Measurements from ENCODE around the gene ULK2. TPM values are rescaled to one million over a fixed set of nuclear protein-coding genes. Genes with fewer than 3 reads are reported as not detected.
A peak's percentile ranks its signal among the peaks of the same experiment; 100 is the strongest.

ULK2 gene
- total and polyA plus RNA-seq, 4 experiments from 2014 or later, result 5.2 to 14.5 (median 11.6) TPM

DNA sequence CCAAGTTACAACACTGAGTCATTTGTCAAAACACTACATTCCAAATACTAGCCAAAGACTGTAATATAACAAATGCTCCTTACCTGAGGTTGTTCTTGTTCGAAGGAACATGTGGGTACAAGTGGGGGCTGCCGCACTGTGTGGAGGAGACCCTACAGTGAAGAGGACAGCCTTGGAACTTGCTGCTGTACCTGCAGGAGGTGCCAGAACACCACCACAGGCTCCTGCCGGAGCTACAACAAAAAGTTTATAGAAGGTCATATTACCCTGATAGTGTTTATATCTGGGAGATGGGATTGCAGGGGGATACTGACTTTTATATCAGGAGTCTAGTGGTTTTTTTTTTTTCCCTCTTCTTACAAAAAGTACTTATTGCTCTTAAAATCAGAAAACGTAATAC, 81.9 kb downstream of the ULK2 start:
- Mint-ChIP-seq H3K4me3 (no peak overlapping the region), H3K4me1 (peaks cover 0 to 4% (median 1%) of the 10 kb centered on the region in 4 donors), H3K36me3 (peaks cover 47 to 49% of the 10 kb centered on the region in 2 donors), H3K27ac (peak overlapping the region in 1 of 7 donors; percentile 60), H3K27me3 (no peaks in the 10 kb centered on the region), H3K9me3 (no peaks in the 10 kb centered on the region)
- ChIA-PET POLR2A (ENCODE audit: partially characterized antibody) (no interaction called here), CTCF (ENCODE audit: partially characterized antibody) (interaction anchor here (0.6 to 1.2 kb wide), 2 partner anchors 23 to 181 kb away, joined by 3 read pairs; no protein-coding TSS in a partner anchor)
- H3K27me3 ChIP-seq (ENCODE audit: insufficient read depth, low read length), result no peaks in the 10 kb centered on the region
- H3K36me3 ChIP-seq (ENCODE audit: insufficient read depth, low read length), result peaks cover 7% of the 10 kb centered on the region
- intact Hi-C loops (cut with micrococcal nuclease), result no loop called here
- H3K4me1 ChIP-seq (ENCODE audit: insufficient read depth, low read length), result no peaks in the 10 kb centered on the region
- no peak for DNase-seq
- no peak overlapping the region for H3K4me3 ChIP-seq (ENCODE audit: low read length in 2 of 2)
- no peak overlapping the region for H3K27ac ChIP-seq (ENCODE audit: low read depth, low read length)
- H3K9me3 ChIP-seq (ENCODE audit: control insufficient read depth in 1 of 2, low read length in 2 of 2), result no peaks in the 10 kb centered on the region

DNA sequence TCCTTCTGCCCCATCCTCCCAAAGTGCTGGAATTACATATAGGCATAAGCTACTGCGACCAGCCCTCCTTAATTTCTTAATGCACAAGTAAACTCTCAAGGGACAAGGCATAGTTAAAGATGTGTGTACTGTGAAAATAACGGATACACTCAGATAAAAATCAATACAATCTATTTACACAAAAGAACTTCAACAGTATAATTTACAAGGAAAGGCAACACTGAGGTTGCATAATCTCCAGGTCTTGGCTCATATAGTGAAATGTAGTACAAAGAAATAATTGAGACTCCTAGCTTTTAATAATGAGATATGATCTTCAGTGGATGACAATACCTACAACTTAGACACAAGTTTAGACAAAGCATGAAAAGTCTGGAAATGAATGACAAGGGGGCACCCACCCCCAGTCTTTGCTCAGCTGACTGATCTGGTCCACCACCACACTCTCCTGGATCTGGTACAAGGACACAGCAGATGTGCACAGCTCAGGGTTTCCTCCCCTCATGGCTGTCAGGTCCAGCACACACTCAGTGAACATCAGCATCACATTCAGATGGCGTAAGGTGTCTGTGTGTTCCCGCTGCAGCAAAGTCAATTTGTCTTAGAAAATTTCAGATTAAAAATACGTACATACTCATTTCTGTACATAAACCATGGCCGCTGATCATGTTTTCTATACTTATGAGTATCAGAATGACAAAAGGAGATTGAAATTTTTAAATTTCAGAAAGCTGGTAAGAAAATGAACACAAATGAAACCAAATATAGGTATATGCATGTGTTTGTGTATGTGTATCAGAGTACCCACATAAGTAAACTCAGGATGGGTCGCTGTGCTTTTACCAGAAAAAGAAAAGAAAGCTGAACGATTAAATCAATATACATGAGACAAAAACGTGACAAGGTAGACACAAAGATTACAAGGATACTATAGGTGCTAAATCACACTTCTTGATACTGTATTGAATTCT, 86.0 kb downstream of the ULK2 start:
- Mint-ChIP-seq H3K4me1 (peaks cover 0 to 4% (median 0%) of the 10 kb centered on the region in 4 donors), H3K9me3 (no peaks in the 10 kb centered on the region), H3K36me3 (peaks cover 20 to 45% of the 10 kb centered on the region in 2 donors), H3K27ac (peak overlapping the region in 6 of 7 donors; percentile 19 to 80 (median 65)), H3K4me3 (no peak overlapping the region), H3K27me3 (no peaks in the 10 kb centered on the region)
- ChIA-PET CTCF (ENCODE audit: partially characterized antibody) (interaction anchor here (1.4 to 9.8 kb wide), 3 partner anchors 16 to 21 kb away, joined by 4 to 63 read pairs (median 10); no protein-coding TSS in a partner anchor), POLR2A (ENCODE audit: partially characterized antibody) (no interaction called here)
- H3K36me3 ChIP-seq (ENCODE audit: insufficient read depth, low read length), result no peaks in the 10 kb centered on the region
- H3K4me1 ChIP-seq (ENCODE audit: insufficient read depth, low read length), result no peaks in the 10 kb centered on the region
- H3K4me3 ChIP-seq (ENCODE audit: low read length in 2 of 2), result no peak overlapping the region
- H3K9me3 ChIP-seq (ENCODE audit: control insufficient read depth in 1 of 2, low read length in 2 of 2), result no peaks in the 10 kb centered on the region
- no peak overlapping the region for H3K27ac ChIP-seq (ENCODE audit: low read depth, low read length)
- no peak for DNase-seq
- intact Hi-C loops (cut with micrococcal nuclease), result no loop called here
- no peaks in the 10 kb centered on the region for H3K27me3 ChIP-seq (ENCODE audit: insufficient read depth, low read length)

DNA sequence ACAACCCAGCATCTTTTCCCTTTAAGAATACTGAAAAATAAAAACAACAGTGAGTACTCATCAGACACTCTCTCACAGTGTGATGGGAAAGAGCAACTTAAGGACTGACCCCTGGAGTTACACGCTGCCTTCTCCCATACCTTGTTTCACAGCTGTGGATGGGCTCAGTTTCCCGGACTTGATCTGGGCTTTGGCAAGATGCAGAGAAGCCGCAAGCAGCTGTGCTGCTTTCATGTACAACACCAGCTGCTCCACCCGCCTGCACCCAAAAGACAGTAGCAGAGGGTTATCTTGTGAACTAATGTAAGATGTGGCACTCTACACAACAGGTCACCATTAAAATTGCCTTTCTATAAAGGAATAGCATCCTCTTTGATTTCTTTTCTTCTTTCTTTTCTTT, 86.9 kb downstream of the ULK2 start:
- H3K36me3 ChIP-seq (ENCODE audit: insufficient read depth, low read length), result no peaks in the 10 kb centered on the region
- Mint-ChIP-seq H3K27me3 (no peaks in the 10 kb centered on the region), H3K4me1 (peaks cover 0 to 4% (median 0%) of the 10 kb centered on the region in 4 donors), H3K4me3 (no peak overlapping the region), H3K36me3 (peaks cover 28 to 51% of the 10 kb centered on the region in 2 donors), H3K9me3 (no peaks in the 10 kb centered on the region), H3K27ac (no peak overlapping the region)
- no peak overlapping the region for H3K4me3 ChIP-seq (ENCODE audit: low read length in 2 of 2)
- H3K4me1 ChIP-seq (ENCODE audit: insufficient read depth, low read length), result no peaks in the 10 kb centered on the region
- intact Hi-C loops (cut with micrococcal nuclease), result no loop called here
- POLR2A ChIA-PET (ENCODE audit: partially characterized antibody), result no interaction called here
- H3K9me3 ChIP-seq (ENCODE audit: control insufficient read depth in 1 of 2, low read length in 2 of 2), result no peaks in the 10 kb centered on the region
- H3K27ac ChIP-seq (ENCODE audit: low read depth, low read length), result no peak overlapping the region
- no peaks in the 10 kb centered on the region for H3K27me3 ChIP-seq (ENCODE audit: insufficient read depth, low read length)
- CTCF ChIA-PET (ENCODE audit: partially characterized antibody), result interaction anchor here (3.3 to 9.8 kb wide), 2 partner anchors 15 to 18 kb away, joined by 10 to 63 read pairs; no protein-coding TSS in a partner anchor
- DNase-seq, result no peak

DNA sequence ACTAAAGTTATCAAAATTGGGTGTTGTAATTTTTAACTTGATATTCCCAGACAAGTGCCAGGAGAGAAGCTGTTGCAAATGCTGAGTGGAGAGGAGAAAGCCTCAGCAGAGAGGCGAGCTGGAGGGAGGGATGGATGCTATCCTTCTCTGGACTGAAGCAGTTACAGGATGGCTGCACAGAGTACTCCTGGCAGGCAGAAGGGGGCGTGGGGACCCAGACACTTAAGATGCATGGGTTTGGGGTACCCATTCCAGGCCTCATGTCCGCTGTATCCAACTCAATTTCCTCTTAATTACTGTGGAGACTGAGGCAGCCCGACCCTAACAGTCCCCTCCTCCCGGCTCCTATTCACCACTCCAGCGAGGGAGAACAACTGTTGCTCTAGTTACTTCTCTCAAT, 94.2 kb downstream of the ULK2 start:
- no peaks in the 10 kb centered on the region for H3K9me3 ChIP-seq (ENCODE audit: control insufficient read depth in 1 of 2, low read length in 2 of 2)
- H3K27me3 ChIP-seq (ENCODE audit: insufficient read depth, low read length), result no peaks in the 10 kb centered on the region
- Mint-ChIP-seq H3K4me1 (peaks cover 29 to 58% (median 52%) of the 10 kb centered on the region in 4 donors), H3K4me3 (peak overlapping the region in 1 of 8 donors; percentile 34), H3K27me3 (no peaks in the 10 kb centered on the region), H3K27ac (peak overlapping the region; percentile 81 to 98 (median 95)), H3K9me3 (no peaks in the 10 kb centered on the region), H3K36me3 (peaks cover 20% of the 10 kb centered on the region in 2 donors)
- H3K27ac ChIP-seq (ENCODE audit: low read depth, low read length), result no peak overlapping the region
- intact Hi-C loops (cut with micrococcal nuclease), result no loop called here
- DNase-seq, result no peak
- ChIA-PET POLR2A (ENCODE audit: partially characterized antibody) (interaction anchor here (1.1 to 2.3 kb wide), 2 partner anchors 125 to 204 kb away, joined by 4 to 11 read pairs; partner anchors contain the start of genes AKAP10 and ALDH3A2), CTCF (ENCODE audit: partially characterized antibody) (interaction anchor here (4.1 to 9.8 kb wide), 2 partner anchors 8 to 11 kb away, joined by 34 to 63 read pairs; no protein-coding TSS in a partner anchor)
- H3K4me1 ChIP-seq (ENCODE audit: insufficient read depth, low read length), result peaks cover 52% of the 10 kb centered on the region
- H3K4me3 ChIP-seq (ENCODE audit: low read length in 2 of 2), result no peak overlapping the region
- no peaks in the 10 kb centered on the region for H3K36me3 ChIP-seq (ENCODE audit: insufficient read depth, low read length)

DNA sequence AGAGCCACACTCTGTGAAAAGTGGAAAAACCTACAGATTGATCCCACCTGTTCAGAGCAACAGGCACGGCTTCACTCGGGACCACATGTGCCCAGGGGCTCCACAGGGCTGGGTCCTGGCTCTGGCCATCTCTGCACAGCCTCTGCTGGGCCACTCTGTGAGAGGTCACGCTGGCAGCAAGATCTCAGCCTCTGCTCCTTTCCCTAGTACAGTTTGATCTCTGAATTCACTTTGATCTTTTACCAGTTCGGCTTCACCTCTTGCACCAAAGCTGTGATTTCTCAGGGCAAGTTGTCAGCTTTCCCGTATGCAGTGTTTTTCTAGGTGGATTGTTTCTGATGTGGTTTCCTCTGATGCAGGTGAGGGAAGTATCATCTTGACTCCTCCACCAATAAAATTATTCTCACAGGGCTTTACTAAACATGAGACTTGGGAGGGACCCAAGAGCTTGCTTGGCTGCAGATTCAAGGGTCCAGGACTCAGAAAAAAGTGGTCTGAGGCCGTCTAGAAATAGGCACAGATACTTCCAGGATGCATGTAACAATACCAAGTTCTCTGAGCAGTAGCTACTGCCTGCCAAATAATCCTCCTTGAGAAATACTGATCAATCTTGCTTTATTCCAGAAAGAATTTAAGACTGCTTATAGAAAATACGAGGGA, 95.6 kb downstream of the ULK2 start:
- Histone ChIP-seq H3K27me3 (ENCODE audit: insufficient read depth, low read length) (no peaks in the 10 kb centered on the region), H3K4me1 (ENCODE audit: insufficient read depth, low read length) (peaks cover 66% of the 10 kb centered on the region), H3K9me3 (ENCODE audit: control insufficient read depth in 1 of 2, low read length in 2 of 2) (no peaks in the 10 kb centered on the region), H3K27ac (ENCODE audit: low read depth, low read length) (peak overlapping the region; percentile 24), H3K36me3 (ENCODE audit: insufficient read depth, low read length) (no peaks in the 10 kb centered on the region), H3K4me3 (ENCODE audit: low read length in 2 of 2) (peak overlapping the region in 1 of 2 donors; percentile 16)
- ChIA-PET POLR2A (ENCODE audit: partially characterized antibody) (interaction anchor here (0.6 to 2.4 kb wide), 10 partner anchors 9 to 403 kb away, joined by 3 to 14 read pairs (median 4); partner anchors contain the start of genes AKAP10, ALDH3A2 and MAPK7), CTCF (ENCODE audit: partially characterized antibody) (interaction anchor here (1.0 to 4.1 kb wide), 6 partner anchors 10 to 409 kb away, joined by 3 to 34 read pairs (median 8); partner anchors contain the start of gene B9D1)
- H3K9me3 Mint-ChIP-seq, result no peaks in the 10 kb centered on the region
- peak; percentile 79 to 89 (median 85) for DNase-seq
- H3K27me3 Mint-ChIP-seq, result no peaks in the 10 kb centered on the region
- peaks cover 37 to 70% (median 61%) of the 10 kb centered on the region in 4 donors for H3K4me1 Mint-ChIP-seq
- H3K27ac Mint-ChIP-seq, result peak overlapping the region; percentile 86 to 98 (median 95)
- intact Hi-C loops (cut with micrococcal nuclease), result no loop called here
- peak overlapping the region; percentile 65 to 86 (median 79) for H3K4me3 Mint-ChIP-seq
- peaks cover 14% of the 10 kb centered on the region in 2 donors for H3K36me3 Mint-ChIP-seq

DNA sequence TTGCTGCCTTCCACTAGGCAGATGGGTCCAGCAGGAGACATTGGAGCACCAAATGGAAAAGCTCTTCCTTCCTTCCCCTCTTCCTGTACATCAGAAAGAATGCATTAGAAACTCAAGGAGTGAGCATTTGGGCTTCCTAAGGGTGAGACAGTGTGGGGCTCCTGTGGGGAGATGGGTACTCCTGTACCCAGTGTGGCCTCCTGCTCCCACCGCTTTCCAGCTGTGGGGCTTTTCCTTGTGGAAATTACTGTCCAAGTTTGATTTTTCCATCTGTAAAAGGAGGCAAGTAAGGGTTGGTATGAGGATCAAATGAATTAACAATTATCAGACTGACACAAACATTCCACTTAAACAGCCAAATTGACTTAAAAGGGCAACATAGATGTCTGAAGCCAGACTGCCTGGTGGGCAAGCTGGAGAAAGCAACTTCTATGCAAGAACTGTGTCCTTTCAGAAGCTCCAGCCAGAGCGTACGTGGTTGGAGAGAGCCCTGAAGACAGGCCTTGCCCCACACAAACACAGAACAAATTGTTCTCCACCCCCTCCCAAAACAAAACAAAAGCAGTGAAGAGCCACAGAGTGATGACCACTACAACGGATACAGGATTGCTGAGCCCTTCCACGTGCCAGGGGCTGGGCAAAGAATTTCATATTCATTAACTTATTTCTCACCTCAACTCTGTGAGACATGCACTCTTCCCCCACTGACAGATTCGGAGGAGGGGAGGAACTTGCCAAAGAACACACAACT, 96.6 kb downstream of the ULK2 start:
- intact Hi-C loops (cut with micrococcal nuclease), result no loop called here
- no peaks in the 10 kb centered on the region for H3K27me3 Mint-ChIP-seq
- H3K36me3 Mint-ChIP-seq, result peaks cover 7 to 9% of the 10 kb centered on the region in 2 donors
- H3K4me3 Mint-ChIP-seq, result peak overlapping the region; percentile 45 to 86 (median 79)
- no peaks in the 10 kb centered on the region for H3K9me3 Mint-ChIP-seq
- POLR2A ChIA-PET (ENCODE audit: partially characterized antibody), result interaction anchor here (1.4 to 2.4 kb wide), 5 partner anchors 9 to 402 kb away, joined by 3 to 14 read pairs (median 11); partner anchors contain the start of genes AKAP10 and ALDH3A2
- no peak for DNase-seq
- Histone ChIP-seq H3K27ac (ENCODE audit: low read depth, low read length) (peak overlapping the region; percentile 24), H3K27me3 (ENCODE audit: insufficient read depth, low read length) (no peaks in the 10 kb centered on the region), H3K4me1 (ENCODE audit: insufficient read depth, low read length) (peaks cover 74% of the 10 kb centered on the region), H3K4me3 (ENCODE audit: low read length in 2 of 2) (peak overlapping the region in 1 of 2 donors; percentile 16), H3K9me3 (ENCODE audit: control insufficient read depth in 1 of 2, low read length in 2 of 2) (no peaks in the 10 kb centered on the region), H3K36me3 (ENCODE audit: insufficient read depth, low read length) (no peaks in the 10 kb centered on the region)
- peak overlapping the region; percentile 86 to 98 (median 95) for H3K27ac Mint-ChIP-seq
- H3K4me1 Mint-ChIP-seq, result peaks cover 41 to 78% (median 67%) of the 10 kb centered on the region in 4 donors
- CTCF ChIA-PET (ENCODE audit: partially characterized antibody), result interaction anchor here (1.2 to 4.1 kb wide), 7 partner anchors 9 to 408 kb away, joined by 4 to 34 read pairs (median 7); partner anchors contain the start of genes ALDH3A2 and B9D1
